Brain microvascular endothelial cell (primary cell): ENCODE results near the gene TMEM51.

Experiments used
- DNase-seq: peaks from one replicate; pipeline ENCODE4 v3.0.0-alpha.2; 2020
- H3K27ac ChIP-seq: fragments of 250-450 bp; sonication (Bioruptor Pico); 2 replicates; pipeline ENCODE4 v1.5.1; 2020; ENCODE audit warnings: mild to moderate bottlenecking, moderate library complexity
- H3K27me3 ChIP-seq: fragments of 250-450 bp; sonication (Bioruptor Pico); replicated peaks from 2 replicates; pipeline ENCODE4 v1.5.1; 2020; ENCODE audit warnings: mild to moderate bottlenecking
- H3K36me3 ChIP-seq: fragments of 250-450 bp; sonication (Bioruptor Pico); replicated peaks from 2 replicates; pipeline ENCODE4 v1.5.1; 2020; ENCODE audit warnings: mild to moderate bottlenecking
- H3K4me3 ChIP-seq: 2 replicates; pipeline ENCODE4 v1.5.1; 2011; ENCODE audit warnings: low read depth, mild to moderate bottlenecking, control low read depth, low read length, moderate library complexity
- CTCF ChIP-seq: IDR thresholded peaks from 2 replicates; pipeline ENCODE4 v1.5.1; 2011; ENCODE audit warnings: low read depth, mild to moderate bottlenecking, moderate library complexity, low read length, control low read depth, inconsistent platforms; ENCODE audit errors: missing control alignments
- in situ Hi-C: cut with HindIII; loops from 2 replicates; pipeline ENCODE4 v1.10.0; 2017; ENCODE audit warnings: low sequenced_read_pairs, low pct_ligation_motif_present

TMEM51 gene

GRCh38 chr1:15254559-15254958 is 101.0 kb downstream of the TMEM51 start:
- Histone ChIP-seq H3K27ac (no peak overlapping the region), H3K4me3 (no peak overlapping the region), H3K36me3 (no peaks in the 10 kb centered on the region), H3K27me3 (no peaks in the 10 kb centered on the region)
- DNase-seq = no peak
- in situ Hi-C loops = no loop called here
- no peak for TF ChIP-seq CTCF

- Histone ChIP-seq H3K27ac (no peak overlapping the region), H3K4me3 (no peak overlapping the region), H3K27me3 (no peaks in the 10 kb centered on the region), H3K36me3 (no peaks in the 10 kb centered on the region)
- in situ Hi-C loops = no loop called here
- no peak for TF ChIP-seq CTCF
- DNase-seq = no peak
Observed at GRCh38 chr1:15255582-15256149, 102.1 kb downstream of the TMEM51 start.

GRCh38 chr1:15256584-15256983 is 103.0 kb downstream of the TMEM51 start:
- in situ Hi-C loops = no loop called here

GRCh38 chr1:15257309-15257708 is 103.8 kb downstream of the TMEM51 start:
- Histone ChIP-seq H3K27me3 (no peaks in the 10 kb centered on the region), H3K4me3 (no peak overlapping the region), H3K36me3 (no peaks in the 10 kb centered on the region), H3K27ac (no peak overlapping the region)
- TF ChIP-seq CTCF = no peak
- in situ Hi-C loops = no loop called here
- no peak for DNase-seq

More at GRCh38 chr1:15256584-15256983, 103.0 kb downstream of the TMEM51 start:
- H3K27me3 ChIP-seq = no peaks in the 10 kb centered on the region
- H3K36me3 ChIP-seq = no peaks in the 10 kb centered on the region
- H3K4me3 ChIP-seq = no peak overlapping the region
- no peak for DNase-seq
- no peak overlapping the region for H3K27ac ChIP-seq
- TF ChIP-seq CTCF = no peak

GRCh38 chr1:15258833-15259621 is 105.5 kb downstream of the TMEM51 start:
- no peak for DNase-seq
- H3K27ac ChIP-seq = no peak overlapping the region
- in situ Hi-C loops = no loop called here
- no peaks in the 10 kb centered on the region for H3K27me3 ChIP-seq
- H3K36me3 ChIP-seq = no peaks in the 10 kb centered on the region
- no peak for TF ChIP-seq CTCF
- H3K4me3 ChIP-seq = no peak overlapping the region
